ENCODE measurements around the gene CCDC88C.

The CCDC88C gene

GRCh38 chr14:91348845-91349465 lies 68.7 kb downstream of the CCDC88C start:
- H3K14ac ChIP-seq (ENCODE audit: low read length): no peak overlapping the region
- no peaks in the 10 kb centered on the region for H3K79me1 ChIP-seq (ENCODE audit: low read length)
- no peaks in the 10 kb centered on the region for H3K36me3 ChIP-seq (ENCODE audit: control insufficient read depth in 1 of 2, insufficient read depth in 2 of 2, low read length in 2 of 2)
- no CpG with 5 or more reads among the region's 9 CpGs for WGBS (ENCODE audit: extremely low coverage, insufficient coverage, insufficient read length)
- no peak overlapping the region for H3K23ac ChIP-seq (ENCODE audit: low read length)
- H3K4me3 ChIP-seq (ENCODE audit: low read depth, low read length): no peak overlapping the region
- H3K18ac ChIP-seq (ENCODE audit: low read length): no peak overlapping the region
- no peaks in the 10 kb centered on the region for H3K4me1 ChIP-seq (ENCODE audit: control insufficient read depth in 1 of 2, insufficient read depth in 2 of 2, low read length in 2 of 2)
- no peak overlapping the region for H3K4ac ChIP-seq (ENCODE audit: low read depth, low read length)
- H4K12ac ChIP-seq (ENCODE audit: low read depth, low read length): no peak overlapping the region
- no peak overlapping the region for H3K4me2 ChIP-seq (ENCODE audit: low read length)
- no peak overlapping the region for H2BK120ac ChIP-seq (ENCODE audit: insufficient read depth, low read length, poor library complexity)
- no peak overlapping the region for H4K8ac ChIP-seq (ENCODE audit: low read depth, low read length)
- H3K27ac ChIP-seq (ENCODE audit: low read depth, low read length): no peak overlapping the region
- no peak overlapping the region for H4K91ac ChIP-seq (ENCODE audit: low read depth, low read length)
- H3K79me2 ChIP-seq (ENCODE audit: control insufficient read depth, insufficient read depth, low read length, poor library complexity): no peaks in the 10 kb centered on the region
- no peak overlapping the region for H3K9ac ChIP-seq (ENCODE audit: low read length)
- peak in 1 of 2 donors; percentile 43 for DNase-seq
- H2AK5ac ChIP-seq (ENCODE audit: low read length): no peak overlapping the region
- H3K27me3 ChIP-seq (ENCODE audit: insufficient read depth, low read length): no peaks in the 10 kb centered on the region
- H2BK5ac ChIP-seq (ENCODE audit: low read depth, low read length, poor library complexity): no peak overlapping the region
- no peak overlapping the region for H2BK12ac ChIP-seq (ENCODE audit: low read length)
- no peaks in the 10 kb centered on the region for H3K9me3 ChIP-seq (ENCODE audit: insufficient read depth, low read depth, low read length)
- no peak overlapping the region for H2AFZ ChIP-seq (ENCODE audit: insufficient read depth, low read length, poor library complexity)

GRCh38 chr14:91346838-91347173 lies 70.8 kb downstream of the CCDC88C start:
- no peaks in the 10 kb centered on the region for H3K4me1 ChIP-seq (ENCODE audit: control insufficient read depth in 1 of 2, insufficient read depth in 2 of 2, low read length in 2 of 2)
- no peak overlapping the region for H3K9ac ChIP-seq (ENCODE audit: low read length)
- H3K27me3 ChIP-seq (ENCODE audit: insufficient read depth, low read length): no peaks in the 10 kb centered on the region
- H3K4me2 ChIP-seq (ENCODE audit: low read length): no peak overlapping the region
- H2AFZ ChIP-seq (ENCODE audit: insufficient read depth, low read length, poor library complexity): no peak overlapping the region
- H4K12ac ChIP-seq (ENCODE audit: low read depth, low read length): no peak overlapping the region
- no peak overlapping the region for H4K91ac ChIP-seq (ENCODE audit: low read depth, low read length)
- H3K79me2 ChIP-seq (ENCODE audit: control insufficient read depth, insufficient read depth, low read length, poor library complexity): no peaks in the 10 kb centered on the region
- H2BK5ac ChIP-seq (ENCODE audit: low read depth, low read length, poor library complexity): no peak overlapping the region
- no peaks in the 10 kb centered on the region for H3K36me3 ChIP-seq (ENCODE audit: control insufficient read depth in 1 of 2, insufficient read depth in 2 of 2, low read length in 2 of 2)
- no peak overlapping the region for H3K4ac ChIP-seq (ENCODE audit: low read depth, low read length)
- H3K79me1 ChIP-seq (ENCODE audit: low read length): peaks cover 2% of the 10 kb centered on the region
- H2BK12ac ChIP-seq (ENCODE audit: low read length): no peak overlapping the region
- no CpG with 5 or more reads among the region's 4 CpGs for WGBS (ENCODE audit: extremely low coverage, insufficient coverage, insufficient read length)
- no peak overlapping the region for H4K8ac ChIP-seq (ENCODE audit: low read depth, low read length)
- no peak for DNase-seq
- no peak overlapping the region for H2BK120ac ChIP-seq (ENCODE audit: insufficient read depth, low read length, poor library complexity)
- H3K23ac ChIP-seq (ENCODE audit: low read length): no peak overlapping the region
- H3K14ac ChIP-seq (ENCODE audit: low read length): no peak overlapping the region
- H2AK5ac ChIP-seq (ENCODE audit: low read length): no peak overlapping the region
- H3K27ac ChIP-seq (ENCODE audit: low read depth, low read length): no peak overlapping the region
- no peak overlapping the region for H3K18ac ChIP-seq (ENCODE audit: low read length)
- no peak overlapping the region for H3K4me3 ChIP-seq (ENCODE audit: low read depth, low read length)
- no peaks in the 10 kb centered on the region for H3K9me3 ChIP-seq (ENCODE audit: insufficient read depth, low read depth, low read length)

GRCh38 chr14:91344096-91344495 lies 73.5 kb downstream of the CCDC88C start:
- Histone ChIP-seq H2BK12ac (ENCODE audit: low read length) (no peak overlapping the region), H3K4me2 (ENCODE audit: low read length) (no peak overlapping the region), H3K27me3 (ENCODE audit: insufficient read depth, low read length) (no peaks in the 10 kb centered on the region), H3K9ac (ENCODE audit: low read length) (no peak overlapping the region), H2AK5ac (ENCODE audit: low read length) (no peak overlapping the region), H4K8ac (ENCODE audit: low read depth, low read length) (no peak overlapping the region), H4K91ac (ENCODE audit: low read depth, low read length) (no peak overlapping the region), H3K14ac (ENCODE audit: low read length) (no peak overlapping the region), H3K9me3 (ENCODE audit: insufficient read depth, low read depth, low read length) (no peaks in the 10 kb centered on the region), H2BK5ac (ENCODE audit: low read depth, low read length, poor library complexity) (no peak overlapping the region), H3K4me1 (ENCODE audit: control insufficient read depth in 1 of 2, insufficient read depth in 2 of 2, low read length in 2 of 2) (peaks cover 4 to 5% of the 10 kb centered on the region in 2 experiments), H3K18ac (ENCODE audit: low read length) (no peak overlapping the region), H3K23ac (ENCODE audit: low read length) (no peak overlapping the region), H3K4me3 (ENCODE audit: low read depth, low read length) (no peak overlapping the region), H3K79me1 (ENCODE audit: low read length) (peaks cover 2% of the 10 kb centered on the region), H4K12ac (ENCODE audit: low read depth, low read length) (no peak overlapping the region), H3K36me3 (ENCODE audit: control insufficient read depth in 1 of 2, insufficient read depth in 2 of 2, low read length in 2 of 2) (no peaks in the 10 kb centered on the region), H3K79me2 (ENCODE audit: control insufficient read depth, insufficient read depth, low read length, poor library complexity) (no peaks in the 10 kb centered on the region), H2AFZ (ENCODE audit: insufficient read depth, low read length, poor library complexity) (no peak overlapping the region), H3K4ac (ENCODE audit: low read depth, low read length) (no peak overlapping the region), H3K27ac (ENCODE audit: low read depth, low read length) (no peak overlapping the region), H2BK120ac (ENCODE audit: insufficient read depth, low read length, poor library complexity) (no peak overlapping the region)
- WGBS (ENCODE audit: extremely low coverage, insufficient coverage, insufficient read length): no CpG with 5 or more reads among the region's 5 CpGs
- DNase-seq: no peak

- Histone ChIP-seq H3K36me3 (ENCODE audit: control insufficient read depth in 1 of 2, insufficient read depth in 2 of 2, low read length in 2 of 2) (no peaks in the 10 kb centered on the region), H2AK5ac (ENCODE audit: low read length) (no peak overlapping the region), H3K79me2 (ENCODE audit: control insufficient read depth, insufficient read depth, low read length, poor library complexity) (no peaks in the 10 kb centered on the region), H2AFZ (ENCODE audit: insufficient read depth, low read length, poor library complexity) (no peak overlapping the region), H3K18ac (ENCODE audit: low read length) (no peak overlapping the region), H3K4ac (ENCODE audit: low read depth, low read length) (no peak overlapping the region), H4K12ac (ENCODE audit: low read depth, low read length) (no peak overlapping the region), H3K4me2 (ENCODE audit: low read length) (no peak overlapping the region), H4K8ac (ENCODE audit: low read depth, low read length) (no peak overlapping the region), H3K4me1 (ENCODE audit: control insufficient read depth in 1 of 2, insufficient read depth in 2 of 2, low read length in 2 of 2) (peaks cover 4 to 5% of the 10 kb centered on the region in 2 experiments), H4K91ac (ENCODE audit: low read depth, low read length) (no peak overlapping the region), H3K23ac (ENCODE audit: low read length) (no peak overlapping the region), H2BK12ac (ENCODE audit: low read length) (no peak overlapping the region), H3K4me3 (ENCODE audit: low read depth, low read length) (no peak overlapping the region), H2BK120ac (ENCODE audit: insufficient read depth, low read length, poor library complexity) (no peak overlapping the region), H3K27me3 (ENCODE audit: insufficient read depth, low read length) (no peaks in the 10 kb centered on the region), H3K9me3 (ENCODE audit: insufficient read depth, low read depth, low read length) (no peaks in the 10 kb centered on the region), H3K79me1 (ENCODE audit: low read length) (peaks cover 2% of the 10 kb centered on the region), H3K27ac (ENCODE audit: low read depth, low read length) (no peak overlapping the region), H3K14ac (ENCODE audit: low read length) (no peak overlapping the region), H3K9ac (ENCODE audit: low read length) (no peak overlapping the region), H2BK5ac (ENCODE audit: low read depth, low read length, poor library complexity) (no peak overlapping the region)
- DNase-seq: no peak
- no CpG with 5 or more reads among the region's 11 CpGs for WGBS (ENCODE audit: extremely low coverage, insufficient coverage, insufficient read length)
Observed at GRCh38 chr14:91343051-91343450, 74.6 kb downstream of the CCDC88C start.

Measured in trophoblast cell (in vitro differentiated cells and primary cell).